AG20443 (cell line): Measurements from ENCODE around the gene IDS.

Experiments used
- DNase-seq: peaks from one replicate; pipeline ENCODE4 v3.0.0; 2012; ENCODE audit warnings: low spot score, mixed read lengths

The IDS gene

GRCh38 chrX:149456476-149457245, 48.4 kb downstream of the IDS start:
- no peak for DNase-seq

- DNase-seq = no peak
Observed at GRCh38 chrX:149455934-149456333, 49.2 kb downstream of the IDS start.

- DNase-seq = no peak
Observed at GRCh38 chrX:149453906-149454822, 50.9 kb downstream of the IDS start.

GRCh38 chrX:149453030-149453429, 52.1 kb downstream of the IDS start:
- DNase-seq = peak; percentile 70

- no peak for DNase-seq
Observed at GRCh38 chrX:149433451-149433850, 71.7 kb downstream of the IDS start.

- DNase-seq = no peak
Observed at GRCh38 chrX:149433051-149433450, 72.1 kb downstream of the IDS start.
